Neural cell (in vitro differentiated cells): ENCODE measurements around the gene ATOH8. TPM values are rescaled to one million over a fixed set of nuclear protein-coding genes. Genes with fewer than 3 reads are reported as not detected.

ENCODE experiments used
- H2AFZ ChIP-seq: fragments of 200-600, 300-800 bp; sonication (generic), shearing (Covaris generic); 2 replicates; pipeline ENCODE4 v1.6.0; 2014; ENCODE audit warnings: low read depth, mild to moderate bottlenecking, antibody characterized with exemption, low read length, moderate library complexity
- H3F3A ChIP-seq: fragments of 200-600 bp; shearing (Covaris generic); 2 replicates; pipeline ENCODE4 v1.6.1; 2016; ENCODE audit warnings: mild to moderate bottlenecking, moderate library complexity, mixed read lengths, antibody characterized with exemption, low read length; ENCODE audit not compliant: insufficient read depth, poor library complexity, severe bottlenecking
- H3K27ac ChIP-seq: fragments of 200-600, 300-800 bp; sonication (generic), shearing (Covaris generic); 2 replicates; pipeline ENCODE4 v1.5.1; 2014; ENCODE audit warnings: mild to moderate bottlenecking, low read length, moderate library complexity
- H3K27me3 ChIP-seq: fragments of 300-800, 200-600 bp; sonication (generic), shearing (Covaris generic); 2 replicates; pipeline ENCODE4 v1.6.0; 2014; ENCODE audit warnings: mild to moderate bottlenecking, low read depth, low read length, moderate library complexity; ENCODE audit not compliant: insufficient read depth
- H3K36me3 ChIP-seq: fragments of 300-800, 200-600 bp; sonication (generic), shearing (Covaris generic); 2 replicates; pipeline ENCODE4 v1.5.1; 2014; ENCODE audit warnings: mild to moderate bottlenecking, antibody characterized with exemption, low read length, moderate library complexity; ENCODE audit not compliant: insufficient read depth
- H3K4me2 ChIP-seq: fragments of 300-800, 200-600 bp; sonication (generic), shearing (Covaris generic); 2 replicates; pipeline ENCODE4 v1.6.0; 2014; ENCODE audit warnings: mild to moderate bottlenecking, low read length
- H3K4me3 ChIP-seq: fragments of 300-800, 200-600 bp; sonication (generic), shearing (Covaris generic); 2 replicates; pipeline ENCODE4 v1.5.1; 2014; ENCODE audit warnings: mild to moderate bottlenecking, low read length, moderate library complexity
- H3K79me2 ChIP-seq: fragments of 200-600 bp; shearing (Covaris generic); replicated peaks from 2 replicates; pipeline ENCODE4 v1.6.0; 2014; ENCODE audit warnings: mild to moderate bottlenecking, low read length, moderate library complexity; ENCODE audit not compliant: insufficient read depth
- H3K9ac ChIP-seq: fragments of 300-800, 200-600 bp; sonication (generic), shearing (Covaris generic); 2 replicates; pipeline ENCODE4 v1.6.1; 2016; ENCODE audit warnings: mild to moderate bottlenecking, low read length, mixed read lengths
- H3K9me2 ChIP-seq: fragments of 200-600 bp; shearing (Covaris generic); 2 replicates; pipeline ENCODE4 v1.6.1; 2016; ENCODE audit warnings: mild to moderate bottlenecking, low read length, mixed read lengths; ENCODE audit not compliant: insufficient read depth
- H3K9me3 ChIP-seq: fragments of 200-600, 300-800 bp; sonication (generic), shearing (Covaris generic); 2 replicates; pipeline ENCODE4 v1.6.1; 2016; ENCODE audit warnings: mild to moderate bottlenecking, mixed run types, low read length, moderate library complexity, mixed read lengths
- H4K20me1 ChIP-seq: fragments of 200-600 bp; shearing (Covaris generic); 2 replicates; pipeline ENCODE4 v1.6.1; 2016; ENCODE audit warnings: mild to moderate bottlenecking, mixed run types; ENCODE audit not compliant: insufficient read depth
- CTCF ChIP-seq: fragments of 450-650 bp; IDR thresholded peaks from 2 replicates; pipeline ENCODE4 v1.5.1; 2014; ENCODE audit warnings: antibody characterized with exemption, mild to moderate bottlenecking, moderate library complexity; ENCODE audit not compliant: poor library complexity, severe bottlenecking
- EP300 ChIP-seq: fragments of 450-650 bp; conservative IDR thresholded peaks from 2 replicates; pipeline ENCODE4 v1.6.1; 2014; ENCODE audit warnings: antibody characterized with exemption, mild to moderate bottlenecking, moderate library complexity; ENCODE audit not compliant: poor library complexity, severe bottlenecking
- EZH2 ChIP-seq: fragments of 200-600, 300-800 bp; shearing (Covaris generic), sonication (generic); IDR thresholded peaks from 2 replicates; pipeline ENCODE4 v1.6.1; 2014; ENCODE audit warnings: antibody characterized with exemption, low read length, borderline replicate concordance, mild to moderate bottlenecking; ENCODE audit not compliant: insufficient read depth, poor library complexity, severe bottlenecking
- MXI1 ChIP-seq: fragments of 450-650 bp; conservative IDR thresholded peaks from 2 replicates; pipeline ENCODE4 v1.6.1; 2014; ENCODE audit warnings: antibody characterized with exemption, mild to moderate bottlenecking; ENCODE audit not compliant: poor library complexity, severe bottlenecking
- POLR2AphosphoS5 ChIP-seq: IDR thresholded peaks from 2 replicates; pipeline ENCODE4 v1.6.1; 2012
- RAD21 ChIP-seq: fragments of 450-650 bp; conservative IDR thresholded peaks from 2 replicates; pipeline ENCODE4 v1.6.1; 2014; ENCODE audit warnings: antibody characterized with exemption, mild to moderate bottlenecking, moderate library complexity
- REST ChIP-seq: IDR thresholded peaks from 2 replicates; pipeline ENCODE4 v1.6.1; 2012; ENCODE audit warnings: borderline replicate concordance
- SMC3 ChIP-seq: fragments of 450-650 bp; conservative IDR thresholded peaks from 2 replicates; pipeline ENCODE4 v1.6.1; 2014; ENCODE audit warnings: antibody characterized with exemption, mild to moderate bottlenecking, moderate library complexity; ENCODE audit not compliant: poor library complexity
- TAF1 ChIP-seq: IDR thresholded peaks from 2 replicates; pipeline ENCODE4 v1.6.1; 2012; ENCODE audit warnings: low read depth
- polyA plus RNA-seq: library from polyadenylated mRNA; depleted of rRNA; stranded (reverse); fragments of >200 nt; gene quantifications from 2 replicates; pipeline ENCODE4 v1.2.3, GENCODE V29; 2014

The ATOH8 gene
- polyA plus RNA-seq, 1 donor from 2014 or later, result 1.6 TPM

- no peaks in the 10 kb centered on the region for H3F3A ChIP-seq
- H3K4me3 ChIP-seq, result no peak overlapping the region
- H3K9me3 ChIP-seq, result no peaks in the 10 kb centered on the region
- no peak overlapping the region for H3K9ac ChIP-seq
- no peaks in the 10 kb centered on the region for H3K9me2 ChIP-seq
- H4K20me1 ChIP-seq, result no peaks in the 10 kb centered on the region
- no peak overlapping the region for H2AFZ ChIP-seq
- TF ChIP-seq SMC3, result no peak
- TF ChIP-seq TAF1, result no peak
- H3K27ac ChIP-seq, result no peak overlapping the region
- no peaks in the 10 kb centered on the region for H3K36me3 ChIP-seq
- H3K79me2 ChIP-seq, result no peaks in the 10 kb centered on the region
- no peak overlapping the region for H3K4me2 ChIP-seq
- no peaks in the 10 kb centered on the region for H3K27me3 ChIP-seq
Observed at GRCh38 chr2:85797263-85797660, 43.5 kb downstream of the ATOH8 start.

GRCh38 chr2:85797921-85798320 lies 44.1 kb downstream of the ATOH8 start:
- no peak overlapping the region for H3K9ac ChIP-seq
- no peak overlapping the region for H3K27ac ChIP-seq
- no peaks in the 10 kb centered on the region for H3K27me3 ChIP-seq

More at GRCh38 chr2:85797921-85798320, 44.1 kb downstream of the ATOH8 start:
- Histone ChIP-seq H4K20me1 (no peaks in the 10 kb centered on the region), H3K79me2 (no peaks in the 10 kb centered on the region), H2AFZ (no peak overlapping the region), H3K36me3 (no peaks in the 10 kb centered on the region), H3K9me2 (no peaks in the 10 kb centered on the region), H3K9me3 (no peaks in the 10 kb centered on the region), H3F3A (no peaks in the 10 kb centered on the region), H3K4me3 (no peak overlapping the region), H3K4me2 (no peak overlapping the region)
- TF ChIP-seq REST, result no peak
- no peak for TF ChIP-seq TAF1
- TF ChIP-seq MXI1, result no peak
- TF ChIP-seq CTCF, result no peak
- no peak for TF ChIP-seq EZH2
- no peak for TF ChIP-seq EP300
- TF ChIP-seq RAD21, result no peak
- no peak for TF ChIP-seq POLR2AphosphoS5
- no peak for TF ChIP-seq SMC3
